ENCODE results near the gene KREMEN1.
"Not testable (repeated sequence)": the region's sequence is repeated elsewhere in the genome, so short reads cannot be mapped to it uniquely, and the experiment has no call there.

KREMEN1 gene

DNA sequence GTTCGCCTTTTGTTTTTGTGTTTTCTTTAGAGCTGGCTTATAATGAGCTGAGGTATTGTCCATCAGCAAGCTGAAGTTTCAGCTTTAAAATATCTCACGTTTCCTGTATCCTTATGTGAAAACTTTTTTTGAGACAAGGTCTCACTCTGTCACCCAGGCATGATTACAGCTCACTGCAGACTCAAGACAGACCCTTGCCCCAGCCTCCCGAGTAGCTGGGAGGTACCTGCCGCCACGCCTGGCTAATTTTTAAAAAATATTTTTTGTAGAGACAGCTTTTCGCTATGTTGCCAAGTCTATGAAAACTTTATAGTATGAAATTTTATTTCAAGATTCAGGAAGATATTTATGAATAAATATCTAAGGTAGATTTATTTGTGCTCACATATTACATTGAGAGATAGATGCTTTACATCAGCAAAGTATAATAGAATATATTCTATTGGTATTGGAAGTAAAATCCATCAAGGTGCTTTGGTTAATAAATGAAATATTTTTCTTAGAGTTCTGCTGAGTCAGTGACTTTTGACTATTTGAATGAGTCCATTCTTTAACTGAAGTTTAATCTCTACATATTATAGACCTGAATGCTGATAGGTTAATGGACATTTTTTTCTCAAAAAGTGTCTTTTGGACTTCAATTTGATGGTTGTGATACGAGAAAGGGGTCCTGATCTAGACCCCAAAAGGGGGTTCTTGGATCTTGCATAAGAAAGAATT lies 10.2 kb downstream of the KREMEN1 start:
- no peak for DNase-seq (ENCODE audit: low read depth, low spot score)
- H3K4me3 ChIP-seq (ENCODE audit: low read depth, low read length) = no peak overlapping the region
- in situ Hi-C loops (cut with HindIII; ENCODE audit: low sequenced_read_pairs) = no loop called here
- no peak for TF ChIP-seq CTCF (IDR thresholded peaks at IDR 0.05; ENCODE audit: low read depth, low read length)

GRCh38 chr22:29083576-29083932 lies 10.7 kb downstream of the KREMEN1 start:
- H3K4me3 ChIP-seq (ENCODE audit: low read depth, low read length); DNase-seq (ENCODE audit: low read depth, low spot score); in situ Hi-C loops (cut with HindIII; ENCODE audit: low sequenced_read_pairs): not testable (repeated sequence)

DNA sequence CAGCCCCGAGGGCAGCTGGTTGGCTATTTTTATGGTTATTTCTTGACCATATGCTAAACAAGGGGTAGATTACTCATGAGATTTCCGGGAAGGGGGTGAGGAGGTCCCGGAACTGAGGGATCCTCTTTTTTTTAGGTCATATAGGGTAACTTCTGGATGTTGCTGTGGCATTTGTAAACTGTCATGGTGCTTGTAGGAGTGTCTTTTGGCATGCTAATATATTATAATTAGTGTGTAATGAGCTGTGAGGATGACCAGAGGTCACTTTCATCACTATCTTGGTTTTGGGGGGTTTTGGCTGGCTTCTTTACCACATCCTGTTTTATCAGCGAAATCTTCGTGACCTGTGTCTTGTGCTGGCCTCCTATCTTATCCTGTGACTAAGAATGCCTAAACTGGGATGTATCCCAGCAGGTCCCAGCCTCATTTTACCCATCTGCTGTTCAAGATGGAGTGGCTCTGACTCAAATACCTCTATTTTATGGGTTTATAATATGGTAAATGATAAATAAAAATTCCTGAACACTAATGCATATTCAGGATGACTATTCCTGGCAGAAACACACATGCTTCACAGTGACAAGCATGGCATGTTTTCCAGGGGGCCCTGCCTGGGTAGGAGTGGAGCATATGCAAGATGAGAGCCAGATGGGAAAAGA lies 11.2 kb downstream of the KREMEN1 start:
- no peak for DNase-seq (ENCODE audit: low read depth, low spot score)
- no peak overlapping the region for H3K4me3 ChIP-seq (ENCODE audit: low read depth, low read length)
- TF ChIP-seq CTCF (IDR thresholded peaks at IDR 0.05; ENCODE audit: low read depth, low read length) = no peak
- in situ Hi-C loops (cut with HindIII; ENCODE audit: low sequenced_read_pairs) = no loop called here

- no peak for TF ChIP-seq CTCF (IDR thresholded peaks at IDR 0.05; ENCODE audit: low read depth, low read length)
- in situ Hi-C loops (cut with HindIII; ENCODE audit: low sequenced_read_pairs) = no loop called here
- no peak overlapping the region for H3K4me3 ChIP-seq (ENCODE audit: low read depth, low read length)
- DNase-seq (ENCODE audit: low read depth, low spot score) = no peak
Observed at GRCh38 chr22:29087012-29087411, 14.2 kb downstream of the KREMEN1 start.

GRCh38 chr22:29088809-29089208 lies 16.0 kb downstream of the KREMEN1 start:
- DNase-seq (ENCODE audit: low read depth, low spot score) = no peak
- no peak overlapping the region for H3K4me3 ChIP-seq (ENCODE audit: low read depth, low read length)
- in situ Hi-C loops (cut with HindIII; ENCODE audit: low sequenced_read_pairs) = no loop called here
- TF ChIP-seq CTCF (IDR thresholded peaks at IDR 0.05; ENCODE audit: low read depth, low read length) = no peak

- in situ Hi-C loops (cut with HindIII; ENCODE audit: low sequenced_read_pairs) = no loop called here
- H3K4me3 ChIP-seq (ENCODE audit: low read depth, low read length) = no peak overlapping the region
- no peak for TF ChIP-seq CTCF (IDR thresholded peaks at IDR 0.05; ENCODE audit: low read depth, low read length)
- DNase-seq (ENCODE audit: low read depth, low spot score) = no peak
Observed at GRCh38 chr22:29089507-29089906, 16.7 kb downstream of the KREMEN1 start.

DNA sequence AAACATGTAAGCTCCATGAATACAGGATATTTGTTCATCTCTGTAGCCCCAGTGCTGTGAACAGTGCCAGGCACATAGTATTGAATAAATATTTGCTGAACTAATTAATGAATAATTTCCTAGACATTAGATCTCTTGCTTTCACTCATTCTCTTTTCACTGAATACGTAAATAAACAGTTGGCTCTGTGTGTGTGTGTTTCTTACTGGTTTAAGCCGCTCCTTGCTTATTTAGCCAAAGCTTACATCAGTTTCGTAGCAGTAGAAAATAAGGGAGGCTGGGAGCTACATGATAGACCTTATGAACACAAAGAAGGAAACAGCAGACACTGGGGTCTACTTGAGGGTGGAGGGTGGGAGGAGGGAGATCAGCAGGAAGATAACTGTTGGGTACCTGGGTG lies 17.2 kb downstream of the KREMEN1 start:
- in situ Hi-C loops (cut with HindIII; ENCODE audit: low sequenced_read_pairs) = no loop called here
- no peak overlapping the region for H3K4me3 ChIP-seq (ENCODE audit: low read depth, low read length)
- DNase-seq (ENCODE audit: low read depth, low spot score) = no peak
- no peak for TF ChIP-seq CTCF (IDR thresholded peaks at IDR 0.05; ENCODE audit: low read depth, low read length)

All from astrocyte of the spinal cord (primary cell).